DMS153 (cell line): ENCODE results near the gene CPXM2.

Source experiments
- DNase-seq: peaks from one replicate; lab custom pipeline; 2025; lab: John Stamatoyannopoulos, UW

Gene CPXM2

GRCh38 chr10:123891144-123892071 lies at the start of gene CPXM2:
Gene CPXM2, minus strand, starts transcription at chr10:123891807. Its CDS starts 148 bp downstream, at chr10:123891659.
- DNase-seq: no peak

DNA sequence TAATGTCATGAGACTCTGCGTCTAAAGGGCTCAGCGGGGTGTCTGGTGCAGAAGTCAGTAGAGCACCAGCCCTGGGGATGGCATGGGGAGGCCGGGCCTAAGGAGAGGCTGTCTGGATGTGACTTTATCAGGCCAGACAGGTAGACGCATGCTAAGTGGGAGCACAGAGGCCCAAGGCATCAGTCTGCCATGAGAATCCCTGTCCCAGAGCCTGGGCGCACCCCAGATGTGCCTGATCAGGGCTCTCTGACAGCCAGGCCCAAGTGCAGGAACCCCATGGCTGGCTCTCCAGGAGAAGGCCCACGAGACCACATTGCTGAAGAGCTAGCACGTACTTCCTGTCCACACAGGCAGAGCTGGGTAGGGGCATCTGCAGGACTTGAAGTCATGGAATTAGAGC lies 48.0 kb upstream of the CPXM2 start:
- no peak for DNase-seq

GRCh38 chr10:123938890-123939289 lies 47.3 kb upstream of the CPXM2 start:
- no peak for DNase-seq

DNA sequence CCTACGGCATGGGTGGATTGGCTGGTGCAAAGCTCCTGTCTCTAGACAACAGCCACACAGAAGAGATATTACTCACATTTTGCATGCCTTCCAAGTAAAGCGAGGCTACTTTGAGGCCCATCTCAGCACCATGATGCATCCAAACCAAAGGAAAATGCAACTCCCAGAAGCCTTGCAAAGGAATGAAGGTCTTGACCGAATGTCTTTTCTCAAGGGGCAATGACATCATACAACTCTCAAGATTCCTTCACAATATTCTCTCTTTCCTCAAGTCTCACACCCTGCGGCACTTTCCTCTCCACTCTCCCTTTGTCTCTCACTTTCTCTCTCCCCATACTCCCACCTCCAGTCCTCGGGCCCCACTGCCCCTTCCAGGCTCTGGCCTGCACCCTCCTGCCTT lies 44.8 kb upstream of the CPXM2 start:
- no peak for DNase-seq

- no peak for DNase-seq
Measured at GRCh38 chr10:123935680-123936079, 44.1 kb upstream of the CPXM2 start.

DNA sequence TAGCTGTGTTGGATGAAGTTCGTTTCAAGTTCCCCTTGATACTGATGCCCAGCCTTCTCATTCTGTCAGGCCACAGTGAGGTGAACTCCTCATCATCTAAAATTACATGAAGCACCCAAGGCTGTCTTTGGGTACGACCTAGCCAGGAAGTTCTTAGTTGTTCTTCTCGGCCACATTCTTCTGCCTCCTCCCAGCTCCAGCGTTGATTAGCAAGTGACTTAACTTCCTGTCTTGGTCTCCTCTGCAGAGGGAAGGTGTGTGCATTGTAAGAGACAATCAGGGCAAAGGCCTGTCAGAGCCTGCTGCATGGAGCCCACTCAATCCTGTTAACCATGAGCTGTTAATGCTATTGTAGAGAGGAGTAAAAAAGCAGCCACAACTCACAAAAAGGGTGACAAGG lies 43.2 kb upstream of the CPXM2 start:
- DNase-seq: no peak

DNA sequence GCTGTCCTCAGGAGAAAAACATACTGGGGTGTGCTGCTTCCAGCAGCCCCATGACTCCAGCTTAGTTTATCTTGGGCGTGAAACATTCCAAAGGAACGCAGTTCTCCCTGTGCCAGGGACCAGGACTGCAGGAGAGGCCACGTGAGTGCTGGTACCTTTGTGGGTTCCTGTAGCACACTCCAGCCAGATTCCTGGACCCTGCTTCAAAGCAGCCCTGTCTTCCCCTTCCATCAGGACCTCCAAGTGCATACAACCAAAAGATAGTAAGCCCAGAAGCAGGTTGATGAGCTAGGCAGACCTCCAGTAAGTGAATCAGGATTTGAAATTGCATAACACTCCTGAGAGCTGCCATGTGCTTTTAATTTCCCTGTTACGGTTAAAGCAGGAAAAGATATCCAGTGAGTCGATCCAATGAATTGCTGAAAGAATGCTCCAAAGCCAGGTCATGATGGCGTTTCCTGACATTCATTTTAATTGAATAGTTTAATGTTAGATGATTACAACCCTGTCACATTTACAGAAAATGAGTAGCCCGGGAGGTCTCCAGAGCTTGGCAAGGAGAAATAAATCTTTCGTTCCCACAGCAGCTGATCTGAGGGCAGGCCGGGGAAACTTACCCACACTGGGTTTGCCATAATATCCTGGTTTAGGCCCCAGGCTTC lies 38.9 kb upstream of the CPXM2 start:
- no peak for DNase-seq

- no peak for DNase-seq
Measured at GRCh38 chr10:123929791-123930190, 38.2 kb upstream of the CPXM2 start.

- no peak for DNase-seq
Measured at GRCh38 chr10:123928427-123928826, 36.8 kb upstream of the CPXM2 start.

GRCh38 chr10:123926401-123927264 lies 35.0 kb upstream of the CPXM2 start:
- no peak for DNase-seq

DNA sequence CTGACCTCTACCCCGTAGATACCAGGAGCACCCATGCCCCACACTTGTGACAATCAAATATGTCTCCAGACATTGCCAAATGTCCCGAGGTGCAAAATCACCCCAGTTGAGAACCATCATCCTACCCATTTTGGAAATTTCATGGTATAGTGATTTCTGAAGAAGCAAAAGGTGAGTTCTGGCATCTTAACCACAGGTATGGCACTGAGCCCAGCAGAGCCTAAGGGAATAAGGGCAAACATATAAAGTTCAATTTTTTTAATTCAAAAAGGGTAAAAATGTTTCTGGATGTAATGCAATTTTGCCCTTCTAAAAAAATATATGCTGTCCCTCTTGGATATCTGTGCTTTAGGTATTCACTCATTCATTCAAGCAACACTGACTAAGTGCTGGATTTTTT lies 30.5 kb upstream of the CPXM2 start:
- DNase-seq: no peak

GRCh38 chr10:123916775-123917174 lies 25.2 kb upstream of the CPXM2 start:
- no peak for DNase-seq

DNA sequence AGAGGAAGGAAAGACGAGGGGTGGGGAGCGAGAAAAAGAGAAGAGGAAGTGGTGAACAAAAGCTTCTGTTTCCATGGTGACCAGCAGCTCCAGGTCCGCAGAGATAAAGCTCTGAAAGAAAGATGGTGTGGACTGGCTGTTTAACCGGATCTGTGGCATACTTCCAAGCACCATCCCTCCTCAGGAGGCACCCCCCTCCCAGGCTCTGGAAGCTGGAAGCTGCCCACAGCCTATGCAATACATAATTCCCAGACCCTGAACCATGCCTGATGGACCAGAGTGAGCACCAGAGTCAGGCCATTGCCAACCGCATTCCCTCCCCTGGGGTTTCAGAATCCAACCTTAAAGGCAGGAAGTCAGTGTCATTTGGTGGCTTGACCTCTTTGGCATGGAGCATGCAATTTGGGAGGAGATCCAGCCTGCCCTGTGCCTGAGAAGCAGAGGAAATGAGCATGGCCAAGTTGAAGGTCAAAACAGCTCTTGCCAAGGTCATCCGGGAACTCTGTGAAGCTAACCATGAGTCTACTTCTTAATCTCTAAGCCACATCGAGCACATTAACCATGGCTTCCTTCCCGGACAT lies 22.2 kb upstream of the CPXM2 start:
- no peak for DNase-seq

DNA sequence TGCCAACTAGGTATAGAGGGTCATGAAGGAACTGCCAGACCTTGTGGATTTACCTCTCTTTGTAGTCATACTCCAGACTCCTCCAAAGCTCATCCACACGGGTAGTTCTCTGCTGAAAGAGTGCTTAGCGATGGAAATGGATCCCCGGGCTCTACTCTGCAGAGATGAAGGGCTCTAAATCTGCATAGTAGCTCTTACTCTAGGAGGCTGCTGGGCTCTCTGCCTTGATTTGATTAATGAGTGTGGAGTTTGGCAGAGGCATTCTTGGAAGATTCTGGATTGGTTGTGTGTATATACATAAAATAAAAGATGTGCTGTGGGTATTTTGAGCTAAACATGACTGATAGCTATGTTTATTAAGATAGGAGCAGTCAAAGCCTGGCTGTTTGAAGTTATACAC lies 21.3 kb upstream of the CPXM2 start:
- DNase-seq: no peak

- no peak for DNase-seq
Measured at GRCh38 chr10:123912466-123912865, 20.9 kb upstream of the CPXM2 start.

DNA sequence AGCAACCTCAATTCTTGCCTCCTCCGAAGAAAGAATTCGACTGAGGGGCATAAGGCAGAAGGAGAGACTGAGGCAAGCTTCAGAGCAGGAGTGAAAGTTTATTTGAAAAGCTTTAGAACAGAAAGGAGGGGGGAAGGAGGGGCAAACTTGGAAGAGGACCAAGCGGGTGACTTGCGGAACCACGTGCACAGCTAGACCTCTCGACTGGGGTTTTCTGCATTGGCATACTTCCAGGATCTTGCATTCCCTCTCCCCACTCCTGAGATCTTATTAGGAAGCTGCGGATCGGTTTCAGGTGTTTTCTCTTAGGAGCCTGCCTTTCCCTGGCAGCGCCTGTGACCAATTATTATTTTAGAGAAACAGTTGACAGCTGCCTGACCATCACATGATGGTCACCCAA lies 20.3 kb upstream of the CPXM2 start:
- peak; percentile 53 for DNase-seq

GRCh38 chr10:123909866-123910265 lies 18.3 kb upstream of the CPXM2 start:
- no peak for DNase-seq

DNA sequence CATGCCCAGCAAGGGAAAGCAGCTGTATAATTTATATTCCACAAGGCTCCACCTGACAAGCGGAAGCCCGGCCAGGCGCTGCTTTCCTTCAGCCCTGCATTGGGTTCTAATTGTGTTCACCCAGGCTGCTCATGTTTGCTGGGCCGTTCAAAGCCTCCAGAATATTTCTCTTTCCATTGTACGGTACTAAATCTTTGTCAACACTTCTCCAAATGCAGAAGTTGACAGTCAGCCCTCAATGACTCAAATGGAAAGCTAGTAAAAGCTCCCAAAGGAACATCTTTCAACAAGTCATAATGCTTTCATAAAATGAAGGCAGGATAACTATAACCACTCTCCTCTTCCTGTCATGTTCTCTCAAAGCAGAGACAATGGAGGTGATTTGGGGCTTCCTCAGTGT lies 17.8 kb upstream of the CPXM2 start:
- no peak for DNase-seq

GRCh38 chr10:123908379-123908778 lies 16.8 kb upstream of the CPXM2 start:
- no peak for DNase-seq

- DNase-seq: no peak
Measured at GRCh38 chr10:123906884-123907652, 15.5 kb upstream of the CPXM2 start.

DNA sequence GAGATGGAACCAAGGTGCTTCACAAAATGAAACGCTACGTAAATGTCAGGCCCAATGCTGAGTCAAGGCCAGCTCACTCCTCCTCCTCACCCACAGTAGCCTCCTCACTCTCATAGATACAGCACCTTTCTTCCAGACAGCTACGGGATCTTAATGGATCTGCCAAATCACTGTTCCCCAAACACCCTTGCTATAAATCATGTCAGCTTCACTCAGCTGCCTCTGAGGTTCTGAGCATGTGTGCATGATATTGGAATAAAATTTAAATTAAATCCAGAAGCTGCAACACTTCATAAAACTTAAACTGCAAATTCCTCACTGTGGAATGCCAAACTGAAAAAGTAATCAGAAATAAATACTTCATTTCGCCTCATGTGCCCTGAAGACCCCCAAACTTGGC lies 14.7 kb upstream of the CPXM2 start:
- no peak for DNase-seq
